ENCODE data around the gene CAPN15. TPM values are rescaled to one million over a fixed set of nuclear protein-coding genes. Genes with fewer than 3 reads are reported as not detected.

Gene CAPN15
- total and polyA plus RNA-seq, 2 of the 4 experiments (the other 2 are of a cell fraction), result 9.3 to 24.3 TPM

GRCh38 chr16:595942-596735 is 68.6 kb downstream of the CAPN15 start:
- no TSS peak for BruUV-seq (replicated peaks)
- H3K18ac ChIP-seq (ENCODE audit: low read depth, low read length), result no peak overlapping the region
- H3K27me3 ChIP-seq (ENCODE audit: control insufficient read depth, insufficient read depth, low read length), result no peaks in the 10 kb centered on the region
- DNase-seq (no peak), ATAC-seq (ENCODE audit: low read depth) (no peak)
- no peak overlapping the region for H4K8ac ChIP-seq (ENCODE audit: low read depth in 2 of 2, low read length in 2 of 2)
- peaks cover 54% of the 10 kb centered on the region for H4K20me1 ChIP-seq (ENCODE audit: insufficient read depth, low read length)
- TF ChIP-seq MXI1 (IDR thresholded peaks at IDR 0.05; ENCODE audit: borderline replicate concordance, low read depth, low read length) (no peak), MAFK (IDR thresholded peaks at IDR 0.05; ENCODE audit: low read depth, low read length) (no peak), POLR2A (IDR thresholded peaks at IDR 0.05; ENCODE audit: low read depth, low read length) (no peak), RAD21 (IDR thresholded peaks at IDR 0.05; ENCODE audit: low read length) (no peak), MAZ (IDR thresholded peaks at IDR 0.05; ENCODE audit: borderline replicate concordance, low read depth, low read length) (no peak)
- H4K91ac ChIP-seq (ENCODE audit: insufficient read depth, low read depth, low read length), result no peak overlapping the region
- 93% methylated on average over 32 of the region's 34 CpGs; no CpG with 5 or more reads in 1 of the 2 experiments for WGBS, 2 experiments (ENCODE audit: extremely low coverage in 2 of 2, insufficient read length in 1 of 2)
- no peak overlapping the region for H3K14ac ChIP-seq (replicated peaks; ENCODE audit: low read depth, low read length)
- no peak overlapping the region for H2BK120ac ChIP-seq (ENCODE audit: low read depth, low read length)
- H3K9ac ChIP-seq (ENCODE audit: low read depth, low read length), result no peak overlapping the region
- H3K56ac ChIP-seq (ENCODE audit: extremely low read depth, insufficient read depth, low read length), result no peak overlapping the region
- H3K79me1 ChIP-seq (ENCODE audit: low read depth in 1 of 2, low read length in 2 of 2), result peaks cover 19 to 85% of the 10 kb centered on the region in 2 experiments; a peak in 3 of 4 replicates
- peaks cover 6% of the 10 kb centered on the region; the same call in 1 of the 2 replicates for H3K9me1 ChIP-seq (ENCODE audit: insufficient read depth, low read length)
- no peak overlapping the region for H2AK9ac ChIP-seq (replicated peaks; ENCODE audit: low read depth, low read length, poor library complexity)
- dilution Hi-C loops (cut with HindIII; ENCODE audit: low sequenced_read_pairs, unreplicated experiment), result no loop called here
- H2BK5ac ChIP-seq (ENCODE audit: low read depth, low read length, poor library complexity, severe bottlenecking), result no peak overlapping the region
- CTCF ChIA-PET, result no interaction called here
- no peak overlapping the region for H4K5ac ChIP-seq (ENCODE audit: low read depth, low read length)
- no peak overlapping the region for H2AFZ ChIP-seq (replicated peaks; ENCODE audit: low read length, poor library complexity)
- intact Hi-C loops (cut with micrococcal nuclease), result no loop called here
- H2BK15ac ChIP-seq (ENCODE audit: low read depth, low read length), result no peak overlapping the region
- H3K36me3 ChIP-seq (ENCODE audit: control insufficient read depth, insufficient read depth, low read length), result peaks cover 8% of the 10 kb centered on the region; the same call in 1 of the 2 replicates
- in situ Hi-C loops (cut with MboI; ENCODE audit: low sequenced_read_pairs), result no loop called here
- no peak overlapping the region for H2AK5ac ChIP-seq (ENCODE audit: low read depth, low read length)
- H3K4me2 ChIP-seq (ENCODE audit: low read depth, low read length), result no peak overlapping the region
- no peaks in the 10 kb centered on the region for H3K9me3 ChIP-seq (ENCODE audit: control insufficient read depth, insufficient read depth, low read length)
- POLR2A ChIA-PET (ENCODE audit: unreplicated experiment), result no interaction called here
- no peak overlapping the region for H2BK20ac ChIP-seq (ENCODE audit: low read depth, low read length)
- H3K4ac ChIP-seq (ENCODE audit: low read depth, low read length), result no peak overlapping the region
- H3K23ac ChIP-seq (ENCODE audit: low read depth, low read length), result no peak overlapping the region
- H3K27ac ChIP-seq (ENCODE audit: insufficient read depth, low read length), result no peak overlapping the region
- peaks cover 2% of the 10 kb centered on the region; the same call in 1 of the 2 replicates for H3K4me1 ChIP-seq (ENCODE audit: control insufficient read depth, insufficient read depth, low read length)
- H3K4me3 ChIP-seq (ENCODE audit: insufficient read depth, low read depth, low read length), result no peak overlapping the region

All from IMR-90 (cell line).